HG02885 (cell line): ENCODE measurements around the gene ZAR1.

Experiments
- ATAC-seq: cut with Tn5 transposase; IDR thresholded peaks from one replicate; pipeline ENCODE4 v1.9.1; 2021; ENCODE audit warnings: mild to moderate bottlenecking; ENCODE audit not compliant: unreplicated experiment, poor library complexity

Gene ZAR1

GRCh38 chr4:48484494-48485168 lies 5.4 kb upstream of the ZAR1 start:
- ATAC-seq: no peak

DNA sequence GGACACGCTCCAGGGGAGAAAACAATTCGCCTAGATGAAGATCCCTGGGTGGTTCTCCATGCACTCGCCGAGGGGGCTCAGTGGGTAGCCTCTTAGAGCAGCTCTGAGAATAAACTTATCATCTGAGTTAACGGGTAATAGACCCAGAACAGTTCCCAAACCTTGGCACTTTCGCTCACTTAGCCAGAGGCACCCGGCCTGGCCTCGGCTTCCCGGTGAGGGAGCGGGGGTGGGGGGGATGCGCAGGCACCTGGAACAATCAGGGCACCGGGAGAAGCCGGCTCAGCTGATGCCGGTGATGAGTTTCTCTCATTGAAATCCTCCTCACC lies 405 bp upstream of the ZAR1 start:
- ATAC-seq: no peak

GRCh38 chr4:48490680-48491513 lies 845 bp downstream of the ZAR1 start:
- no peak for ATAC-seq

DNA sequence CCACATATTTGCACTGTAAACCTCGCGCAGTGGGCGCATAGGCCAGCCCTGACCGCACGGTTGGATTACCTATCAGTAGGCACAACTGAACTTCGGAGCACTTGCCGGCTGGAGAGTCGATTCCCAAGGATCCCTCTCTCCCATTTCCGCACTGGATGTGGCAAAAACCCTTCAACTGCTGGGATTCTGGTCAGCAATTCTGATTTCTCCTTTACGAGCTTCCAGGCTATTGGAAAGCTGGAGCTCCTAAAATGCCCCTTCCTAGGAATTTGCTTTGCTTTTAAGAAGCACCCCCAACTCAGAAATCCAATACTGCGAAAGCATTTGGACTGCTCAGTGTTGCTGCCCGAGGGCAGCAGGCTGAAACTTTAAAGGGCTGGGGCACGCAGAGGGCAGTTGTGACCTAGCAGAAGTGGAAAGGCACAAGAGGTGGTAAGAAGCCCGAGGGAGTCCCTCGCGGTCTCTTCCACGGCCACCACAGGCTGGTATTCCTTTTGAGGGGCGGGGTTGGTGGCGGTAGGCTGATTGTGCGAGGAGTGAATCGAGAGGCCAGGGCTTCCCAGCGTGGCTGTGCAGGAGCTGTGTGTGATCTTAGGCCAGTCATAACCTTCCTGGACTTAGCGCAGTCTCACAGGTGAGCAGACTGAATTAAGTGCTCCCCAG lies 1.6 kb downstream of the ZAR1 start:
- no peak for ATAC-seq

- ATAC-seq: no peak
These were observed 3.5 kb downstream of the ZAR1 start for GRCh38 chr4:48493452-48494100.

GRCh38 chr4:48495941-48496340 lies 5.9 kb downstream of the ZAR1 start:
- ATAC-seq: no peak

DNA sequence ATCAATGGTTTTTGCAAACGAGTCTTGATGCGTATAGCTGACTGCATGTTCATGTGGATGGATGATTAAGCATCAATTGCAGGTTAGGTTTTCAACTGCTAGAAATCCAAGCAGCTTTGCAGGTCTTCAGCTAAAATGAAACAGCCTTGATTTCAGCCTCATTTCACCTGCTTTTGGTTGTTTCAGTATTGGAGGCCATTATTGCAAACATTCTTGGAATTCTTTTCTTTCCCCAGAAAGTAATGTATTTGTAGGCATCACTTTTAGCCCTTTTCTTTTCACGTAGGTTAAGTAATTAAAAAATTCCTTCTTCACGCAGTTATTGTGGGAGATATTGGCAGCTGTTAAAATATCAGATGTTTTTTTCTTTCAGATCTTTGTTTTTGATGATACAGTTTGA lies 8.8 kb downstream of the ZAR1 start:
- no peak for ATAC-seq

DNA sequence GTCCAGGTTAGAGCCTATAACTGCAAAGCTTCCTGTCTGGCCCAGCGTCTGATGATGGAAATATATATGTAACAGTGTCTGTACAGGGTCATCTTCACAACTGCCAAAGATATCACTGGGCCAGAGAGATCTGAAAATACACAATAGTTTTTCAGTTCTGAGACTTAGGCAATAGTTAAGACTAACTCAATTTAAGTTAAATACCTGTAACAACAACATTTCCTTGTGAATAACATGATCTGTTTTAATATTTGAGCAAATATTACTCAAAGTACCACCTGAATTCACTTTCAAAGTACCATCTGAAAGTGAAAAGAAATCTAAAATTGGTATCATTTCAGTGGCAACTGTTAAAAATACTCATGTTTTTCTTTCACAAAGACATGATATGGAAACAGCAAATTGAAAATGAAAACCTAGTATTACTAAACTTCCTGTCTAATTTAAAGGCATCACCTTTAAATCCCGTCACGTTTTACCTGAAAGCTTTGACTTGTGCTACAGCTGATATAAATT lies 9.6 kb downstream of the ZAR1 start:
- peak; percentile 84 for ATAC-seq

- no peak for ATAC-seq
These were observed 13.4 kb downstream of the ZAR1 start for GRCh38 chr4:48503233-48504025.

DNA sequence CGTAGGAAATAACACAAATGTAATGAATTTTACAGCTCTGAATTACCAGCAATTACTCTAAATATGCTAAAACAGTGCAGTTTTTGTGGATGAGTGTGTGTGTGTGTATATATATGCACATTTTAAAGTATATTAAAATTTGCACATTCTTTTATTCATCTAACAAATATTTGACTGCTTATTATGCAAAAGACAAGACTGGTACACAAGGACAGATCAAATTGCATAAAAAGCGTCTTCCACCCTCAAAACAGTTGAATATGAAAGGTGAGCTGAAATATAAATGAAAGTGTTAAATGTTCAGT lies 13.9 kb downstream of the ZAR1 start:
- ATAC-seq: no peak

- no peak for ATAC-seq
These were observed 14.3 kb downstream of the ZAR1 start for GRCh38 chr4:48504352-48504751.

GRCh38 chr4:48506716-48507115 lies 16.7 kb downstream of the ZAR1 start:
- no peak for ATAC-seq

GRCh38 chr4:48509543-48509942 lies 19.5 kb downstream of the ZAR1 start:
- no peak for ATAC-seq

GRCh38 chr4:48518143-48518542 lies 28.1 kb downstream of the ZAR1 start:
- ATAC-seq: no peak

GRCh38 chr4:48526406-48526805 lies 36.4 kb downstream of the ZAR1 start:
- ATAC-seq: no peak

DNA sequence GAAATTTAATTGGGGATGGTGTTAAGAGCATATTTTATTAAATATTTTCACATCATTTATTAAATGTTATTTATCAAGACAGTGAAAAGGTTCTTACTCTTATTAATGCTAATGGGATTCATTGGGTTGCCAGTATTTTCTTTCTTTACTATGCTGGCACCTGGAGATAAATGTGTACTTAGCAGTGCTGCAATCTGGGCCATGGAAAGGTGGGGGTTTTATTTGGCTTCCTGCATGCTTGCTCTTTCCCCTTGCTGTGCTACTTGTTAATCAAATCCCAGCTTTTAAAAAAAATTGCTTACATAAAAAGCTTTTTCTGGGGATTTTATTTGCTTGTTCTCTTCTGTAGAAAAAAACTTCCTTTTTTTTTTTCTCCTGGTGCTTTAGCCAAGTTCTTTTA lies 48.3 kb downstream of the ZAR1 start:
- ATAC-seq: no peak

DNA sequence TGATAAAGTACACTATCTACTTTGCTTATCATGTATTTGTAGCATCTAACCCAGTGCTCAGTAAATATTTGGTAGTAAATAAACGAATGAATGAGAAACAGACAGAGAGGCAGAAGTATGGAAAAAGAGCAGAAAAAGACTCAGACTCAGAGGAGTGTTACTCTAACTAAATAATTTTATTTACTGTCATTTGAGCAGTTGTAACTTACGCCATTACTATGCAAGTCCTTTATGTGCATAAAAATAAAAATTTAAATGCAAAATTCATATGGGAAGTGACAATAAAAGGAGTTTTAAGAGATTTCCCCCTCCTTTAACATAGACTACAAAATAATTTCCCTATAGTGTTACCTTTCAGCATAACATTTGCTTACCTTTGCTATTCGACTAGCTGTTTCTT lies 49.5 kb downstream of the ZAR1 start:
- ATAC-seq: no peak

GRCh38 chr4:48542888-48543287 lies 52.8 kb downstream of the ZAR1 start:
- no peak for ATAC-seq

GRCh38 chr4:48543796-48544195 lies 53.7 kb downstream of the ZAR1 start:
- ATAC-seq: no peak
